HG02938 (cell line): ENCODE results near the gene INHBB.

ENCODE experiments used
- ATAC-seq: cut with Tn5 transposase; IDR thresholded peaks from one replicate; pipeline ENCODE4 v1.9.1; 2021; ENCODE audit warnings: mild to moderate bottlenecking, moderate library complexity; ENCODE audit not compliant: unreplicated experiment

Gene INHBB

DNA sequence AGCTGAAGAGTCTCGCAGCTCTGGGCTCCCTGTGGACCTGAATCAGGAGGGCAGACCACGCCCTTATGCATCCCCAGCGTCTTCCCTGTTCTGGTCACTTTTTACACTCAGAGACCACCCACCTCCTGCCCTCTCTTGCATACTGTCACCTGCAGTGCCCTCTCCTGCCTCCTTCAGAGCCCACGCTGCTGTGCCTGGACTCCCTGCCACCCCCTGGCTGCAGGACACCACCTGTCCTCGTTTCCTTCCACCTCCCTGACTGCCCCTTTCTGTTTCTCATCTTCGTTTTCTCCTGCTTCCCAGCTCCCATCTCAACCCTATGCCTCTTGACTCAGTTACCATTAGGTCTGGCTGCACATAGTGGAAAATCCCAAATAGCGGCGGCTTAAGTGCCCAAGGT is 9.2 kb upstream of the INHBB start:
- ATAC-seq, result no peak

GRCh38 chr2:120338015-120338414 is 7.9 kb upstream of the INHBB start:
- ATAC-seq, result no peak

DNA sequence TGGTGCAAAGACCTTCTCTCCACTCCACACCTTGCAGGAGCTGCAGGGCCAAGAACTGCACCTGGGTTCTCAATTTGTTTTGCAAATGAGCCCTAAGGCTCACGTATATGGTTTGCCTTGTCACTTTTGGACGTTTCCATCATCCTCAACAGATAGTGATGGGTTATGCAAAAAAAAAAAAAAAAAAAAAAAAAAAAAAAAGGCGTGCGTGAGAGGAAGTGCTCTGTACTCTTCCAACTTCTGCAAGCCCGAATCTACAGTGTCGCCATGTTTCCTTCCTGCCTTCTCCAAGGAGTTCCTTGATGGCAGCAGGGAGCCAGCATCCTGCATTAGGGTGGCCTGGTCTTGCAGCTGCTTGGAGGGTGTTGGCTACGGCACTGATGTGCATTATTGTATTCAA is 4.0 kb upstream of the INHBB start:
- ATAC-seq, result no peak

DNA sequence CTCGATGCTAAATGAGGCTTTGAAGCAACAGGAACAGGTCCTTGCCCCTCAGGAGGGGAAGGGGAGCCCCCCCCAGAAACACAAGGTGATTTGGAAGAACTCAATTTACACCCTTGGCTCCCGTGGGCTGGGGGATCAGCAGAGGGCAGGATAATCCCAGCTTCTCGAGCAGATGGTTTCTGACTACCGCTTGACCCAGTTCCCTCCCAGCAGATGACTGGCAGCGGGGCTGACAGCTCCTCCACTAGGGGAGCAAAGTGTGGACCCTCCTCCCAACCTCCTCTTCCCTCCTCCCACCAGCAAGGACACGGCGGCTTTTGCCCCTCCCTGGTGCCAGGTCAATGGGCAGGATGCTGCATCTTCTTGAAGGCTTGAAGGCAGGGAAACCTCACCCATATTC is 3.5 kb upstream of the INHBB start:
- ATAC-seq, result no peak

- no peak for ATAC-seq
Measured at GRCh38 chr2:120343100-120343432, 2.9 kb upstream of the INHBB start.

DNA sequence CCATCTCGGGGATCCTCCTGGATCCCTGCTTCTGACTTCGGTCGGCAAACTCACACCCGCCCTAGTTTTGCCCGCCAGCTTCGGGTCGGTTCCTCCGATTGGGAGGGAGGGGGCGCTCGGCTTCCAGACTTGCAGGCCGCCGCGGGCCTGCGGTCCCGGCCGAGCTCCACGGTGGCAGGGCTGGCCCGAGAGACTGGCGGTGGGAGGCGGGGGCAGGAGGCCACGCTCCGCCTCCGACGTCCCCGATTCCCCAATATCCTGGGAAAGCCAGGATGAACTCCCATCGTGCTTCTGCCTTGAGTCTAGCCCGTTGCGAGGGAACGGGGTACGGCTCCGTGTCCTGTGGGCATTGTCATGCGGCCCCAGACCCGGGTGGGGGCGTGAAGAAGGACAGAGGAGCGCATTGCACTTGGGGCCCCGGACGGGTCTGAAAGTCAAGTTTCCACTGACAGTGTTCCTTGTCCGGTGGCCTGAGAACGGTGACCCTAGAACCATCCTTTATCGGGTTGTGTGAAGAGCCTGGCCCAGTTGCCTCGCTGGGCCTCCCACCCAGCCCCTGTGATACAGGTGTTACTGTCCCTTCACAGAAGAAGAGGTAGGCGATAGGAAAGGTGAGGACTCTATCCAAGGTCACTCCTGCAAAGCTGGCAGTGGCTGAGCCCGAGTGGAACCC is 2.4 kb upstream of the INHBB start:
- peak; percentile 46 for ATAC-seq

DNA sequence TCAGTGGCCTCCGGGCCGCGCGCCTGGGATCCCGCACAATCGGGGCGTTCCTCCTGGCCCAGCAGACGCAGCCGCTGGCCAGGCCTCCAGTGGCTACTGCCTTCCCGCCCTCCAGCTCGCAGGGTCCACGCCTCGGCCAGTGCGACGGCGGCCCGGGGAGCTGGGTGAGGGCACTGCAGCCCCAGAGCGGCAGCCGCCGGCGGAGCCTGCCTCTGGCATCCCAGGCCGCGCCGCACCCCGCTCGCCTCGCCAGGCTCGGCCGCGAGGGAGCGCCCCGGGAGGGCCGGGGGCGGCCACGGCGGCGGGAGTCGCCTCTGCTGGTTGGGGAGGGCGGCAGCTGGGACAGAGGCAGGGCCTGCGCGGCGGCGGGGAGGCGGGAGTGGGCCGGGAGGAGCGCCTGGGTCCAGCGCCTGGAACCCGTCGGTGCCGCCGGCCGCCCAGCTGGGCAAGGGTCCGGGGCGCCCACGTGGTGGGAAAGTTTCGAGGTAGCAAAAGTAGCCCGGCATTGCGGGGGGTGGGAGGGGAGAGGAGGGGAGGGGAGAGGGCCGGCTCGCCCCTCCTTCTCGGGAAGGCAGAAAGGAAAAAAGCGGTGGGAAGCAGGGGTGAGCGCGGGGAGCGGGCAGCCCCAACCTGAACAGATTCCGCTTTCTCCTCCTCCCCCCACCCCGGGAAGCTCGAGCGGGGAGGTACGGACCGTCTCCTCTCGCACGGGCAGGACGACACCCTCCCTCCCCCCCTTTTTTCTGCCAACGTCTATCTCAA is 1.5 kb upstream of the INHBB start:
- no peak for ATAC-seq

DNA sequence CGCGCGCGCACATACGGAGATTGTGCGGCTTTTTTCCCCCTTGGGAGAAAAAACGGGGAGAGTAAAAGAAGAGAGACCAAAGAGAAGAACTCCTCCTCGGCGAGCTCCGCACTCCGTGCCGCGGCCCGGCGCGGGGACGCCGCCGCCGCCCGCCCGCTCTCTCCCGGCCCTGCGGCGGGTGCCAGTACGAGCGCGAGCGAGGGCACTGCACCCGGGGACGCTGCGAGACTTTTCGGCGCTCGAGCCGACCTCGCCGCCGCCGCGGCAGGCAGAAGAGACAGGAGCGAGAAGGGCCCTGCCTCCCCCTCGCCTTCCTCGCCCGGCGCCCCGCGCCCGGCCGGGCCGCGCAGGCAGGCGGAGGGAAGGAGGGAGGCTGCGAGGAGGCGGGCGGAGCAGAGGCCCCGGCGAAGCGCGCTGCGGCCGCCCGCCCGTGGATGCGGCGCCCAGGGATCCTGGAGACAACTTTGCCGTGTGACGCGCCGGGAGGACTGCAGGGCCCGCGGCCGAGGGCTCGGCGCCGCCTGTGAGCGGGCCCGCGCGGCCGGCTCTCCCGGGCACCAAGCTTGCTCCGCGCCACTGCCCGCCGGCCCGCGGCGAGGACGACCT is 857 bp upstream of the INHBB start:
- ATAC-seq, result no peak

GRCh38 chr2:120345608-120346007 is 328 bp upstream of the INHBB start:
- ATAC-seq, result no peak

DNA sequence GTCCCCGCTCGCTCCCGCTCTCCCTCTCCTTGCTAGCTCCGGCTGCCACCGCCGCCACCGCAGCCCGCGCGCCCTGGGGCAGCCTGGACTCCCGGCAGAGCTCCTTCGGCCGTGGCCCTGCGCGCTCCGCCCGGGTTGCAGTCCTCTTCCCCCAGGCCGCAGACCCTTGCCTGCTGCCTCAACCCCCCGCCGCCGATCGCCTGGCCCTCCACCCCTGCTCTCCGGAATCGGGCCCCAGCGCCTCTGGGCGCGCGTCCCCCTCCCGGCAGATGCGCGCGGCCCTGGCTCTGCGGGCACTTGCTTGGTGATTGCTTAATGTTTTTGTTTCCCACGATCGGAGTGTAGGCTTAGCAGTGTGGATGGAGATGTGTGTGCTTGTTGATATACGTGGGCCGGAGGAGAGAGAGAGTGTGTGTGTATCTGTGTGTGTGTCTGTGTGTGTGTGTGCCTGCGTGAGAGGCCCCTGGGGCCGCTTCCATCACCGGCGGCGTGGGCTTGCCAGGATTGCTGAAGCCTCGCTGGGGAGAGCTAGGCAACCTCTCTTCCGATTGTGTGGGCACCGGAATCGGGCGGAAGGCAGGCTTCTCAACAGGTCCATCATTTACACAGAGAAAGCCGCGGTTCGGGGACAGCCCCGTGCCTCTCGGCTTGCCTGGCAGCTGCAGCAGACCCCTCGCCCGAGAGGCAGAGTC is 877 bp downstream of the INHBB start:
- no peak for ATAC-seq

DNA sequence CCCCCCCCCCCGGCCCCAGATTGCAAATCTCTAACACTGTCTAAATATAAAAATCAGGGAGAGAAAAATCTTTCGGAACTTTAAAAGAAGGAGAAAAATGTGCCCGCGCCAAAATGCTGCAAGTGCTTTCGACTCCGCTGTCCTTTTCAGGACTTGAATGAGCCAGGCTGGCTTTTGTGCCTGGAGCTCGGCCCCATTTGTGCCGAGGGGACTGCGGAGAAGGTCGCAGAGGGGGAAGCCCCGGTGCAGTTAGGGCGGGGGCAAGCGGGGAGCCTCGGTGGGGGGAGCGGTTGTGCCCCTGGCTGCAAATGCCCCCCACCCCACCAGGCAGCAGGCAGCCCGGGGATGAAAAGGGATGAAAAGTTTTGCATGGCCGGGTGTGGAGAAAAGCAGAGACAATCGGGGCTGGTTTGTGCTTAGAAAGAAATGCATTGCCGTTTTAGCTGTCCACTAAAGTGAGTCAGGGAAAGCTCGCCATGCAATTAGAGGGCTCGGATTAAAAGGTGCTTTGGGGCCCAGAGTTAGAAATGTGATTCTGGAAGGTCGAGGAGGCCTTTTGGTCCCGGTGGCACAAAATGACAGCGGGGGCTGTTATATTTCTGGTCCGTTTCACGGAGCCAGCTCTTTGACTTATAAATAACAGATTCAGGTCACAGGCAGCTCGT is 1.6 kb downstream of the INHBB start:
- no peak for ATAC-seq

- no peak for ATAC-seq
Measured at GRCh38 chr2:120348134-120348736, 2.3 kb downstream of the INHBB start.

GRCh38 chr2:120348737-120349439 is 3.0 kb downstream of the INHBB start:
- no peak for ATAC-seq

- ATAC-seq, result no peak
Measured at GRCh38 chr2:120349440-120349921, 3.5 kb downstream of the INHBB start.

DNA sequence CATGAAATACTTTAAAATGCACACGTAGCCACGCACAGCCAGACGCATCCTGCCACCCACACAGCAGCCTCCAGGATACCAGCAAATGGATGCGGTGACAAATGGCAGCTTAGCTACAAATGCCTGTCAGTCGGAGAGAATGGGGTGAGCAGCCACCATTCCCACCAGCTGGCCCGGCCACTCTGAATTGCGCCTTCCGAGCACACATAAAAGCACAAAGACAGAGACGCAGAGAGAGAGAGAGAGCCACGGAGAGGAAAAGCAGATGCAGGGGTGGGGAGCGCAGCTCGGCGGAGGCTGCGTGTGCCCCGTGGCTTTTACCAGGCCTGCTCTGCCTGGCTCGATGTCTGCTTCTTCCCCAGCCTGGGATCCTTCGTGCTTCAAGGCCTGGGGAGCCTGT is 4.1 kb downstream of the INHBB start:
- ATAC-seq, result no peak

- no peak for ATAC-seq
Measured at GRCh38 chr2:120350801-120351320, 4.9 kb downstream of the INHBB start.

GRCh38 chr2:120352696-120353590 is 7.0 kb downstream of the INHBB start:
- no peak for ATAC-seq

DNA sequence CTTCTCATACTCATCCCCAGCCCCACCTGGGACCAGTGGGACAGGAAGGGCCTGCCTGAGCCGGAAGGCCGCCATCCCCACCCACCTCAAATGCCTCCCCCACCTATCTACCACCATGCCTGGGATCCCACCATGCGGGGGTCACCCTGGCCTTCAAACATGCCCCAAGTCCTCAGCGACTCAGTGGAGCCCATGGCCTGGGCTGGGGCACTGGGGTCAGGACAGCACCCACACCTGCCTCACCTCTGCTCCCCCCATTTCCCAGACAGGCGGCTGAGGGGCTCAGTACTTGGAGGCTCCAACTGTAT is 7.6 kb downstream of the INHBB start:
- no peak for ATAC-seq

- no peak for ATAC-seq
Measured at GRCh38 chr2:120353931-120354330, 8.0 kb downstream of the INHBB start.
